Fibroblast of the aortic adventitia (primary cell): ENCODE data around the gene CCDC192. TPM values are rescaled to one million over a fixed set of nuclear protein-coding genes. Genes with fewer than 3 reads are reported as not detected.

Source experiments
- DNase-seq: peaks from one replicate; pipeline ENCODE4 v3.0.0-alpha.2; 2010; ENCODE audit warnings: low read depth
- H3K4me3 ChIP-seq: 2 replicates; pipeline ENCODE4 v1.5.1; 2011; ENCODE audit warnings: low read depth, mild to moderate bottlenecking, control low read depth, low read length, moderate library complexity
- total RNA-seq: library from RNA; depleted of rRNA; stranded (reverse); fragments of >200 nt; gene quantifications from 2 replicates; pipeline ENCODE4 v1.2.3, GENCODE V29; 2012; ENCODE audit warnings: low replicate concordance
- TF ChIP-seq, protein P1 (sequence below): IDR thresholded peaks from 2 replicates; pipeline ENCODE4 v1.5.1; 2011; ENCODE audit warnings: mild to moderate bottlenecking, low read length, control low read depth, inconsistent platforms; ENCODE audit not compliant: insufficient read depth

CCDC192 gene
- total RNA-seq, 1 donor, result not detected

DNA sequence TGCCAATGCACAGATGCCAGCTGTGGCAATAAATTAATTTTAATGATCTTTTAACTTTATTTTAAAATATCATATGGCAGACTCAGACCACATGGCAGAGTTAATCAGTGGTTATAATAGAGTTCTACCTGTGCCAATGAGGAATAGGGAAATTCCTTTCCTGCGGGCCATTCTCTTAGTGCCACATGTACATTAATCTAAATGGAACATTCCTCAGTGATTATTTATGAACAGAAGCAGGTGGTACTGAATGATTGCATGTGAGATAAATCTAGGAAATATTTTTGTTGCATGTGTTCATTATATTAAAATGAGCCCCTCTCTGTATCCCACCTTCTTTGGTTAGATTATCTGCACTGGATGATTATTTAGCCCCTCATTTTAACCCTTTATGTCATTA lies 102.3 kb downstream of the CCDC192 start:
- no peak overlapping the region for H3K4me3 ChIP-seq
- no peak for DNase-seq
- TF ChIP-seq, protein P1, sequence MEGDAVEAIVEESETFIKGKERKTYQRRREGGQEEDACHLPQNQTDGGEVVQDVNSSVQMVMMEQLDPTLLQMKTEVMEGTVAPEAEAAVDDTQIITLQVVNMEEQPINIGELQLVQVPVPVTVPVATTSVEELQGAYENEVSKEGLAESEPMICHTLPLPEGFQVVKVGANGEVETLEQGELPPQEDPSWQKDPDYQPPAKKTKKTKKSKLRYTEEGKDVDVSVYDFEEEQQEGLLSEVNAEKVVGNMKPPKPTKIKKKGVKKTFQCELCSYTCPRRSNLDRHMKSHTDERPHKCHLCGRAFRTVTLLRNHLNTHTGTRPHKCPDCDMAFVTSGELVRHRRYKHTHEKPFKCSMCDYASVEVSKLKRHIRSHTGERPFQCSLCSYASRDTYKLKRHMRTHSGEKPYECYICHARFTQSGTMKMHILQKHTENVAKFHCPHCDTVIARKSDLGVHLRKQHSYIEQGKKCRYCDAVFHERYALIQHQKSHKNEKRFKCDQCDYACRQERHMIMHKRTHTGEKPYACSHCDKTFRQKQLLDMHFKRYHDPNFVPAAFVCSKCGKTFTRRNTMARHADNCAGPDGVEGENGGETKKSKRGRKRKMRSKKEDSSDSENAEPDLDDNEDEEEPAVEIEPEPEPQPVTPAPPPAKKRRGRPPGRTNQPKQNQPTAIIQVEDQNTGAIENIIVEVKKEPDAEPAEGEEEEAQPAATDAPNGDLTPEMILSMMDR, result no peak

DNA sequence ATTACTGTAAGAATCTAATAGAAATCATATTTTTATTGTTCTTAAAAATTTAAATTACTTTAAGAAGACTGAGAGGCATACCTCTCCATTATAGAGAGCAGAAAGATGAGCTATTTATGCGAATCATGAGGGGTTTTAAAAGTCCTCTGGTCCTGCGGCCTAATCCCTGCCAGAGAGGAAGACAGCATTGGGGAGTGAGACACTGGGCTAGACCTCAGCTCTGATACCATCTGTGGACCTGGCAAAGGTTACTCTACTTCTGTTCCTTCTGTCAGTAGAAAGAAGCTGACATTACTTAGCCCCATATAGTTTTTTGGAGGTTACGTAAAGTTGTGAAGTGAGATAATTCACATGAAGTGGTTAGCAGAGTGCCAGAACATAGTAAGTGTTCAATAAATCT lies 103.6 kb downstream of the CCDC192 start:
- H3K4me3 ChIP-seq, result no peak overlapping the region
- DNase-seq, result no peak
- TF ChIP-seq, protein P1, result no peak

DNA sequence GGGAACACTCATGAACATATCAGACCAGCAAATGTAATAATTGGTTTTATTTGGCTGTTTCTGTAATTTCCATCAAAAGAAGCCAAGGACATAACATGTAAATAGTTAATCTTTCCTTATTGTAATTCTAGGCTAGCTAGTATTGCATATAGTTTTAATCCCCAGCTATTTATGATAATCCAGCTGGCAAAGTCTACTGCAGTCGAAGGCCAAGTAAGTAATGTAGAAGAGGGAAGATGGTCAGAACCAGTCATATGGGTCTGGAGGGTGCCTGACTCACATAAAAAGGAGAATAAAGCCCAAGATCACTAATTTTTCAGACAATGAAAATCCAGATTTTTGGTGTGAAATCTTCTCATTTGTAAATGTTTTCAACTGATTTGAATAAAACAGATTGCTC lies 106.3 kb downstream of the CCDC192 start:
- no peak for DNase-seq
- TF ChIP-seq, protein P1, result no peak
- H3K4me3 ChIP-seq, result no peak overlapping the region

DNA sequence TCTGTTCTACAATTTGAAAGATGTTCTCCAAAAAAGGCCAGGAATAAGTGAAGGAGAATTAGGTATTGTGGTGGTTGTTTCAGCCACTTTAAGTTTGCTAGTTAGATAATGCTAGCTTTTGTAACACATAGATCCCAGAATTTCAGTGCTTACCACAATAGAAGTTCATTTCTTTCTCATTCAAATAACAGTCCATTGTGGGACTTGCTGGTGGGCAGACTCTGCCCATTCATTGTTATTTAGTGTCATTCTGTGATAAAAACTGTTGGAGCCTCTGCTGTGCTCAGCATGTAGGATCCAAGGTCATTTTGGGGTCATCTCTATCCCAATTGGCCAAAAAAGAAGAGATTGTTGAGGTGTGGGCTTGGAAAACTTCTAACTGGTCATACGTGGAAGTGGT lies 106.8 kb downstream of the CCDC192 start:
- H3K4me3 ChIP-seq, result no peak overlapping the region
- TF ChIP-seq, protein P1, result no peak
- no peak for DNase-seq

DNA sequence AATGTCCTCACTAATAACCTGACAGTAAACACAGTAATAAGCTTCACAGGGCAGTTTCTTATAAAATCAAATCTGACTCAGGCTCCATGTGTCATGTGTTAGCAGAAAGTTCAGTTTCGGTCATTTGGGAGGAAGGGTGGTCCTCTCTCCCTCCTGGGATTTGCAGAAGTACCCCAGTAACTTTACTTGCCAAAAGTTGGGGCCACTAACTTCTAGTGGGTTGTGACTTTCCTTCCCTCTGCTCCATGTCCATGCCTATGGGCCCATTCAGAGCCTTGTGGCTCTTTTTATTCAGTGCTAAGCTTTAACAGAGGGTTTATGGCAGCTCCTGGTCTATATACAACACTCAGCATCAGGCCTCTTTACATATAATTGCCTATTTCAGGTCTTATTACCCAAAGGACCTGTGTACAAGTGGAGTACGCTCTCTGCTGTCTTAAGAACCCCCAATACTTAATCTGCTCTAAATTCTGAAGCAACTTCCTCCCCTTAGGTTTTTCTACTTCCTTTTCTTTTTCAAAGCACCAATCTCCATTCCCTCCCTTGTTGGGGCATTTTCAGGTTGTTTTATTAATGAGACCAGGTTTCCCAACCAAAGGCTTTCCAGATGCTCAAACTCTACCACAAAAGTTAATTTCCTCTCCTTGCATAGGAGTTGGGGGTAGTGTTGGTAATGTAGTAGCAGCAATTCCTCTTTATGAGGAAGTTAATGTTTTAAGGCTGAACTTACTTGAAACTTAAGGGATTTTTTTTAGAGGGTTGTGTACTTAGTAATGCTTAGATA lies 107.7 kb downstream of the CCDC192 start:
- DNase-seq, result no peak
- TF ChIP-seq, protein P1, result no peak
- no peak overlapping the region for H3K4me3 ChIP-seq

DNA sequence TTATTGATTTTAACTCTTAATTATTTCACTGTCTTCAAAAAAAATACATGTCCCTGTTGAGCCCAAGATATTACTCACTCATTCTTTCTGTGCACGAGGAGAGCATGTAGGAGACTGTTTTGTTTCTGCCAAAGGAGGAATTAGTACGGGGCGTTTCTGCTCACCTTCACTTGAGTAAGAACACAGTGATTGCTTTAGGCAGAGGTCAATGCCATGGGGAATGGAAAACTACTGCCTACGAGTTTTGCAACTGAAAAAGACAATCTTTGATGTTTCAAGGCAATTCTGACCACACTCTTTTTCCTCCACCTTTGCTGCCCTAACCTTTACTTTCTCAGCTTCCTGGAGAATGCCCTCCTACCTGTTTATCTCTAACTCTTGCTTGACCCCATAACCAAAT lies 109.4 kb downstream of the CCDC192 start:
- H3K4me3 ChIP-seq, result no peak overlapping the region
- TF ChIP-seq, protein P1, result no peak
- DNase-seq, result no peak
